AG08395 (cell line): ENCODE measurements around the gene PAM.
"Not testable (repeated sequence)": the region's sequence is repeated elsewhere in the genome, so short reads cannot be mapped to it uniquely, and the experiment has no call there.

Experiments used
- DNase-seq: peaks from one replicate; pipeline ENCODE4 v3.0.0; 2012; ENCODE audit warnings: mixed read lengths, low spot score

The PAM gene

DNA sequence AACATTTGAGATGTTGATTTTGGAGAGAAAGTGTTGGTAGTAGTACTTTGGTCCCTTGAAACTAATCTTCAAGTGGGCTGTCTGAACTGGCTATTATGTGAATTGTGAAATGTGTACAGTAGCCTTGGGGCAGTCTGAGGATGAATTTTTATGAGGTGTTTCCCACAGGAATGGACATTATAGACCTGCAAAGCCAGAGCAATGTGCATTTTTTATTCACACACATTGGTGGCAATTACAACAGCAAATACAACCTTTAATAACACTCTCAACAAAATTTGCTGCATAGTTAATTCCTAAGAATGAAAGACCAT, 147.0 kb downstream of the PAM start:
- DNase-seq, result no peak

DNA sequence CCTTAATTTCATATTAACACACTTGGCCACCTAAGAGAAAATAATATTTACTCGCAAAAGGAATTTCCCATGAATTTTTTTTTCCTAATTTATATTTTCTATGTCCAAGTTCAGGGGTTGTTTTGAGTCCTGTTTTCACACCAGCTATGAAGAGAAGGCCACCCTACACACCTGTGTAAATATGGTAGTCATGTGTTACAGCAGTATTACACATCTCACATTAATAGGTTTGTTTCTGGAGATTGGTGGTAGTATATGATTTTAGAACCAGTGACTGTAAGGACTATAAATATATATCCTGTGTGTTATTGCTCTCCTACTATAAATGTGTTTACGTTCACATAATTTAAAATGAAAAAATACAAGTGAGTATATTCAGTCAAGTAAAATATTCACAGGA, 147.5 kb downstream of the PAM start:
- no peak for DNase-seq

DNA sequence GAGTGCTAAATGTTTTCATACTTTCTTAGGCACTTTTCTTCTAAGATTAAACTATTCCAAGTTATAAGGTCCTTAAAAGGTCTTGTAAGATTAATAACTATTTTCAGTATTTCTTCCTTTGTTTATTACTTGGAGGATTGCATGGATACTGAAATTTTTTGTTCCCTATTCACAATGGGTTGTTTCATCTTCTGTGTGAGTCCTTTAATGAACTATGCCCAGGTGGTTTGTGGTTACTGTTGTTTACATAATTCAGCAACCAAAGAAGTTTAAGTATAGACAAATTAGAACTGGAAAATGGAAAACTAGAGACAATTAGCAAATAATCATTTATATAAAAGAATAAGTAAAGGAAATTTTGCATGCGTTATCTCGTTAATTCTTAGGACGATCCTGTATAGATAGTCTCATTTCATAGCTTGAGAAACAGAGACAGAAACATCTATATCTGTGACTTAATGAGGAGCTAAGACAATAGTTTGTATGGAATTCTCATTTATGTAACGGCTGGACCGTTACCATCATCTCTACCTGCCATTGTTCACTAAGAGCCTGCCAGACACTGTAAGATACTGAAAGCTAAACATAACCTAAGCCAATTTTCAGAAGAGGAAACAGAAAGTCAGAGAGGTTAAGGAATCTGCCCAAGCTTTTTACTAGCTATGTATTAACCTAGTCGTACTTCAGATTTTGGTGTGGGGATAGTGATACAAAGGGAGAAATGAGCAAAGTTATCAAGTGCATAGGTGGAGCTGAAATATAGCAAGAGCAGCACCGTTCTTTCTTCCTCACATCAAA, 148.2 kb downstream of the PAM start:
- no peak for DNase-seq

DNA sequence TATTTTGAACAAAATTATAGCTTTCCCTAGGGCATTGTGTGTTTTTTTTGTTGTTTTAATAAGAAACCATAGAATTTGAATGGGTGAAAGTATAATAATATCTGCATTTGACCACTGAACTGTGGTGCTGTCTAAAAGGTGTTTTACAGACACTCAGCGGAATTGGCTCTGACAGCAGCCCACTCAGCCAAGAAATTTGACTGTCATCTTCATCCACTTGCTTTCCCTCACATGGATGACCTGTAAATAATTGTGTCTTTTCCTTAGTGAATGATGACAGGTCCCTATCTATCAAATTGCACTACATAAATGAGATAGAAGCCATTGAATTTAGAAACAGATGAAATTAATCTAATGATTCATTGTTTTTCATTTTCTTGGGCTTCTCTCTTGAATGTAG, 150.0 kb downstream of the PAM start:
- DNase-seq, result no peak

DNA sequence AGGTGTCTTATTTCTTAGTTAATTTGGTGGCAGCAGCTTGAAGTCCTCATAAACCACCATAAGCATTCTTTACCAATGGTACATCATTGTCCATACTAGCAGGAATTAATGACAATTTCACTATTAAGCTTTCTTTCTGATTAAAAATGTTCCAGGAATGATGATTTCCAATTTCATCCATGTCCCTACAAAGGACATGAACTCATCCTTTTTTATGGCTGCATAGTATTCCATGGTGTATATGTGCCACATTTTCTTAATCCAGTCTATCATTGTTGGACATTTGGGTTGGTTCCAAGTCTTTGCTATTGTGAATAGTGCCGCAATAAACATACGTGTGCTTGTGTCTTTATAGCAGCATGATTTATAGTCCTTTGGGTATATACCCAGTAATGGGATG, 152.0 kb downstream of the PAM start:
- not testable (repeated sequence) for DNase-seq

DNA sequence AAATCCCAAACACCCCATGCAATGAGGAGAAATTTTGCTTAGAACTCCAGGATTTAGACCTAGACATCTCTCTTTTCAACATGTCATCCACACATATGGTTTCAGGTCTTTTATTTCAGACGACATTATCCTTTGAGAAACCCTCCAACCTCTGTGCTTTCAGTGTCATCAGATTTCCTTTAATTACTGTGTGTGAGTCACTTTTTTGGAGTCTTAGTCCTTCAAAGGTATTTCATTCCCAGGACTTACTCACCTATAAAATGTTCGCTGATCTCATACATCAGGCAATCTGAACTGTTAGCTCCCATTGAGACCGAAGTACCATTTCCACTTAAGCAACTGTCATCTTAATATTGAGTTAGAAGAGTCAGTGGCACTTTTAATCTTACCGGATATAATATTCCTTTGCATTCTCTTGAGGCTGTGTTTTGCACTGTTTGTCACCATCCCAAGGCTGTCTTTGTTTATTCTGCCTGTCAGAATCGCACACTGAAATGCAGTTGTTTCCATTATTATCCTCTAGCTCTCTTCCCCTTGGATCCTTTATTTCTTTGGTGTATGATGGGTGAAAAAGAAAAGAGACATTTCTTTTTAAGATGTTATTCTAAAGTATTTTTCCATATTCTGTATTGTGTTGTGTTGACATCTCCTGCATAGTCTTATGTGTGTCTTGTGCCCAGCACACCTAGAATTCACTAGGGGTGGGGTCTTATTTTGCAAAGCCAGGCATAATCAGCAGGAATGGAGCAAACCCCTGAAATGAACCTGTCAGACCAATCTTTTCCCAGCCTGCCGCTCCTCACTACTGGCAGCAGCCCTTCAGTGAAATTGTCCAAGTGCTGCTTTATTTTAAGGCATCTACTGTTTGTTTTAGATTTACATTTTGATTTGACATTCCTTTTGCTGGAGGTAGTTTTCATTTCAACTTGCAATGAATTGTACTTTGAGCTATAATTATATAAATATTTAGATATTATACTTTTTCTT, 155.4 kb downstream of the PAM start:
- DNase-seq, result no peak

DNA sequence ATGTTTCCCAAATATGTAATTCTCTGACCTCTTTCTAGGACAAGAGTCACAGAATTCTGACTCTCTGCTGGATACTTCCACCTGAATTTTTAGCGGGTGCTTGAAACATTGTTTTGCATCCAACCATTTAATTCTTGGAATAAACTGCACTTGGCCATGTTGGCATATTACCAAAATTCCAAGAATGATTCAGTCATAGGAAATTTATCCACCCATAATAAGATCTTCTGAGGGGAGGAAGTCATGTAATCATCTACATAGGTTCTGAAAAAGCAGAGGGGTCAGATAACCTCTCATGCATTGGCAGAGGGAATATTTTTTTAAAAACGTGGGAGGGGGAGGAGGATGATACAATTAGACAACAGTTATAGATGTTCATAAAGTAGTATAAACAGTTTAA, 156.9 kb downstream of the PAM start:
- DNase-seq, result peak; percentile 48

DNA sequence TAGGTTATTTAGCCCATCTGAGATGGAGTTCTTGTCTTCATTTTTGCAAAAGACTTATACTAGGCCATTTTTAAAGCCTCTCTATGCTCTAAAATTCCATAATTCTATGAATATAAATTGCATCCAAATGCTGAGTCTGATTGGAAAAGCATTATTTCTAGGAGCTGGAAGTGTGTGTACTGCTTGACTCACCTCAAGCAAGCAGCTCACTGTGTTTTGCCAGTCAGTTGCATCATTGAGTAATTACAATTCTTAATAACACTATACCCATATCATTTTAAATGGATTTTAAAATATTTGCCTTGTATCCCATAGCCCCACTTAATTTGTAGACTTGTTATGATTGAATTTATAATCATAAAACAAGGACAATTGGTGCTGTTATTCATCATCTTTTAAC, 161.0 kb downstream of the PAM start:
- DNase-seq, result no peak

DNA sequence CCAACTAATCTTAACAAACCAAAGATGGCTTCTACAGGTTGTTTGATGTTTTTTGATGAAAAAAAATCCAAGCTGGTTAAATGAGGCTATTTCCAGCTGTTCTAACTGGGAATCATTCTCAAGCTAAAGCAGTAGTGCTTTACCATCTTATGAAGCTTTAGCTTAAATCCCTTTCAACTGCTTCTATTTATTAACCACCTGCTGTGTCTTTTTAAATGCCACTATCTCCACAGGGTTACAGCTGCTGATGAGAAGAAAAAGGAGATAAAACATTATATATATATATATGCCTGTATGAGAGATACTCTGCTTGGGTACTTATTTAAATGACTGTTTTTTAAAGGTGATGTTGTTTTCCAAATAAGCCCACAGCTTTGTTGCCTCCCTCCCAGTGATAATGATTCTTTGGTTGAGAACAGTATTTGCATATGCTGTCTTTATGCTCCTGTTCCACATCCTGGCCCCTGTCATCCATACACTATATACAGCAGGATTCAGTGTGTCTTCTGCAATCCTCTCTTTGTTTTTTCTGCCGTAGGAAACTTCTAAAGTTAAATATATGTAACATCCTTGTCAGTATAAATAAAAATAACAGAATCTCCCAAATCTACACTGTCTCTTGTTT, 164.0 kb downstream of the PAM start:
- no peak for DNase-seq

DNA sequence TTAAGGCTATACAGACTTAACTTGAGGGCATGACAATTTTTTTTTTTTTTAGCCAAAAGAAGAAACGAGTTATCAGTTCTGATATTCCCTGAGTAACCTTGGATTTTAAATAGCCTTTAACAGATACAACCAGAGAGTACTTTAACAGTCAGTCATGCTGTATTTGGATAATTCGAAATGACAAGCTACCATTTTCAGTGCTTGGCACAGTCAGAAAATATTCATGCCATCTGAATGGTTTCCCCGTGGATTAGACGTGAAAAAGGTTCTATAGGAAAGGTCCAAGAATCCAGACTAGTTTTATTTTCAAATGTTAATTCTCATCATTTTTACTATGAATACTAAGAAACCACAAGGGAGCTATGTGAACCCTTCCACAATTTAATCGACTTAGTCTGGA, 165.7 kb downstream of the PAM start:
- DNase-seq, result no peak

DNA sequence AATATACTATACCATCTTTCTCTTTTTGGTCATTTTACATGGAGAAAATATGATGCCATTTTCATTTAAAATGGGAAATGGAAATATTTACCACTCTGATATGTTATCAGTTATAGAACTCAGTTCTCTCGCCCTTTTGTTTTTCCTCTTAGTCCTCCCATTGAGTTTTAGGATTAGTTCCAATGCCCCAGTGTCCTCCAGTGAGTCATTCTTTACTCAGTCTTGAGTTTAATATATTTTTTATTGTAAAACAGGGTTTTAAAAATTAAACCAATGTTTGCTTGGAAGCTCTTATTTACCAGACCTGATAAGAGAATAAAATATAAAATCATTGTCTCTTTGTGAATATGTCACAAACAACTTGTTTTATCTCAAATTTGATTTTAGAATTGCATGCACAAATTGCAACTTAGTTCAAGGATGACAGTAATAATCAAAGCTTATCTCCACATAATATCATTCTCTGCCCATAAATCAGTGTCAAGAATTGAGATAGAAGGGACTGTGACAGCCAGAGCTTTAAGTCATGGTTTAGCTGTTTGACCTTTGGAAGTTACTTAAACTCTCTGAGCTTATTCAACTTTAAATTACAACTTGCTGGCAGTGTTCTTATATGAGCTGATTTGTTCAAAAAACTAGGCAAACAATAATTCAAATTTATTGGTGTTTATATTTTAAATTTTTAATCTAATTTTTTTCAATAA, 166.4 kb downstream of the PAM start:
- DNase-seq, result no peak

DNA sequence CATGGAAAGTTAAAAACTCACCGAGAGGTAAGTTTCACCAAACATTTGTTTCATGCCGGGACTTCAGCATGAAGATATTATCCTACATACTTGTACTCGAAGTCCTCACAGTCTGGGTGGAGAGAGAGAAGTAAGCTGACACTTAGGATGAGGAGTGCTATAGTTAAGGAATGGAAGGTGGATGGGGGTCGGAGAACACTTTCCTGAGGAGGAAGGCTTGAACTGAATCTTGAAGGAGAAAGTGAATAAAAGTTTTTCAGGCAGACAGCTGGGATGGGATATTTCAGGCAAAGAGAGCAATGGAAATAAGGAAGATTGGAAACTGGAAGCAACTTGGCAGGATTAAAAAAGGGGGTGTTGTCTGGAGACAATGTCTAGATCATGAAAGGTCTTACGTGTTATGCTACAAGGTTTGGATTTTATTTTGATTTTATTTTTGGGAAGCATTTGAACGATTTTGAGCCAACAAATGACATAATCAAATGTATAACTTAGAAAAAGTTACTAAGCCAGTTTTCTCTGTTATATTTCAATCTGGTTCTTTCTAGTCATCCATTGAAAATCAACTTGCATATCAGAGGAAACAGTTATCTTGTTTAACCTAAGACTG, 167.1 kb downstream of the PAM start:
- no peak for DNase-seq

DNA sequence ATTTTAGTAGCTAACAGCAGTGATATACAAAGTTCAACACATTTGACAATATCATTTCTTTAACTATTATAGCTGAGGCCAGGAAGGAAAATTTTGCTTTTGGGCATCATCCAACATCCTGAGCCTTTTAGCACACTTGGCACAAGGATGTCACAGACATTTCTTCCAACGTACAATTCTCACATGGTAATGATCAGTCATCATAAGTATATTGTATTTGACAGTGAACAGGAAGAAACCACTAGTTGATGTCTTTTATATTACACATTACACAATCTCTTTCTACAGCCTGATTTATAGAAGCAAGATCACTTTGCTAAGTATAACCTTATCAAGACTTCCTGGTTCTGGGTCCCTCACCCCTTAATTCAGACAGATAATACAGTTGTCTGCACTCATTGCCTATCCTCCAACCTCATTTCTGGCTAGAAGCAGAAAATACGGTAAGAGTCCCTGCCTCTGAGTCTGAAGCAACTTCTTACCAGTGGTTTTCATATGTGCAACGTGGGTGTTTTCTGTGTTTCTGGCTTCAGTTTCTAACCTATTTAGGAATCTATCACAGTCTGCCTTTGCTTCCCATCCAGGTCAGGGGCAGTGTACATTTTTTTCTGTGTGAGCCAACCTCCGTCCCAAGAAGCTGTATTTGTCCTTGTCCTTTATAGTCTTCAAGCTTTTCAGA, 167.8 kb downstream of the PAM start:
- DNase-seq, result no peak

DNA sequence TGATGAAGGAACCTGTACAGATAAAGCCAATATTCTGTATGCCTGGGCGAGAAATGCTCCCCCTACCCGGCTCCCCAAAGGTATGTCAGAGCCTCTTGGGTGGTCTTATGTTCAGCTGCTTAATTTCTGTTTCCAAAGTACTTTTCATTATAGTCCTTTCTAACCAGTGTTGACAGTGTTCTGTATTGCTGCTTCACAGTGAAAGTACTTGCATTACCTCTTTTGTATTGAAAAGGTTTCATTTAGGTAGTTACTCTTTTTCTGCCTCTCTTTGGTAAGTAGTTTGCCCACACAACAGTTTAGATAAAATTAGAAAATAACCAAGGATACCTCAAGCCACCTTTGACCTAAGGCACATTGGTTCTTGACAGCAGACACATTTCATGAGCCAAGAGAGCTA, 169.9 kb downstream of the PAM start:
- no peak for DNase-seq

DNA sequence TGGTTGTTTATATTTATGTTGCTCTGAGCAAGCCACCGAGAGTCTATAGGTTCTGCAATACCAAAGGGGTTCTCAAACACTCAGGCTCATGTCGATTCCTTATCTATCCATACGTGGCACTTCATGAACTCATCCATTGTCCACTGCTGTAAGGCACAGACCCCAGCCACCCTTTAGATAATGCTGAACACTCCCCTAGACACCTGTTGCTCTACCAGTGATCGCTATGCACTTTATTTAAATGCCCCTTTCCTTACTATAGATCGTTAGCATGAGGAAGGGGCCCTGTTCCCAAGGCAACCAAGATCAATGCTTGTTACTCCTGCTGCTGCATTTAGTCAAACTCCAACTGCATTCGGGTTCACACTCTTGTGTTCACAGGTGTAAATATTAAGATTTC, 171.9 kb downstream of the PAM start:
- no peak for DNase-seq

DNA sequence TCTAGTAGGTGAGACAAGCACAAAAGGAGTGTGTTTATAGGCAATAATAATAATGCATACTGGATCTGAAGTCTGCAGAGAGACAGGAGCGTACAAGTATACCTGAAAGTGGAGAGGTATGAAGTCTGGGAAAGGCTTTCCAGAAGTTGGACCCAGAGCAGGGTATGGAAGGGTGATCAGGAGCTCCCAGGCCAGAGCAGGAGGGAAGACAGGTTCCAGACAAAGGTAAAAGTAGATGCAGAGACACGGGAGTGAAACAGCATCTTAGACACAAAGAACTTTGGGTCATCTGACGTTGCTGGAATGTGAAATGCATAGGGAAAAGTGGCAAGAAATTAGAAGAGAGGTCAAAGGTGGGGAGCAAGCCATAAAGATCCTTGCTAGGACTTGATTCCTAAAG, 175.1 kb downstream of the PAM start:
- no peak for DNase-seq

DNA sequence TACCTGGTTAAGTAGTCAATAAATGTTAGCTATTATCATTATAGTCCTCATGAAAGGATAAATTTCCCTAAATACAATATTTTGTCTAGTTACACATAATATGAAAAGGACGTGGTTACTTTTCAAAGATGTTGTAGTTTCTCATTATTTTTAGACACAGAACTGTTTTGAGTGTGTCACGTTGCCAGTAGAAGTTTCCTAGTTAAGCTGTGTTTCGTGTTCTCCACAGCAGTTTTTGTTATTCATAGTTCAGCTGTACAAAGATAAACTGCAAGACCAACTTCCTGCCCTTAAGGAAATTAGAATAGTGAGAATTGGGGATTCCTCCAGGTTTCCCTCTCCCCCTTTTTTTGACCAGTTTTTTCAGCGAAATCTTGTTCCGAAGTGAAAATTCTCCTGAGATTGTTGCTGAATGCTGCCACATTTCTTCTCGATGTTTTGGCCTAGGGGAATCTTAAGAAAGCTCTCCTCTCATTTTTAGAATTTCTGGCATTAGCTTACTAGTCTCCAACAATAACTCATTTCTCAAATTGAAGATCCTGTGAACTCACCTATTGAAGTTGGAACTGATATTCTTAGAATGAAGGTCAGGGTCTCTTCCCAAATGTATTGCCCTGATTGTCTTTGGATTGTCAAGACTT, 176.1 kb downstream of the PAM start:
- DNase-seq, result no peak

DNA sequence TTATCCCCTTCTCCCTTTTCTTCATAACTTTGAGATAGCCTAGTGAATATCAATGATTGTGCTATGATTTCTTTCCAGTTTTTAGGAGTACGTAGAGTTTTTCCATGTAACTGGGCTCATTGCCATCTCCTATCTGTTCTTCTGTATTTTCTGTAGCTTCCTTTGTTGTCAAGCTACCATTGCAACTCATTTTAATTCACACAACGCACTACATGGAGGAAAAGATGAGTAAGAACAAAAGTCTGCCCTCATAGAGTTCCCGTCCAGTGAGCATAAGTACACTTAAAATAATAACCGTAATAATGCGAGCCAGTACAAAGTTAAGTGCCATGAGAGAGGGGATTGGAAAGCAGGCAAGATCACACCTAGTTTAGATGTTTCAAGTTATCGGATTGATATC, 177.7 kb downstream of the PAM start:
- DNase-seq, result no peak

DNA sequence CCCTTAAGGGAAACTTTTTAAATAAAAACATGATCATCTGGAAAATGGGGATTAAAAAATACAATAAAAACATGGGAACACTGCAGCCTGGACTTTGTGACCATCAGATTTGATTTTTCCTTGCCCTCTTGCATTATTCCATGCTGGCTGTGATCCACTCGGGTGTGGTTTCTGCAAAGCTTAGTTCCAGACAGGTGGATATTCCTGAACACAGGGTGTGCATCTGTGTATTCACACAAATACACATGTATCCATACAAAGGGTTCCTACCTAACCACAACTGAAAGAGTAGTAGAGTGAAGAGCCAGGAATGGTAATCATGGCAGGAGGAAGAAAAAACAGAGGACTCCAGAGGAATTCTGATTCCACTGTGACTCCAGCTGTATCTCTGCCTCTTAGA, 178.2 kb downstream of the PAM start:
- DNase-seq, result no peak

DNA sequence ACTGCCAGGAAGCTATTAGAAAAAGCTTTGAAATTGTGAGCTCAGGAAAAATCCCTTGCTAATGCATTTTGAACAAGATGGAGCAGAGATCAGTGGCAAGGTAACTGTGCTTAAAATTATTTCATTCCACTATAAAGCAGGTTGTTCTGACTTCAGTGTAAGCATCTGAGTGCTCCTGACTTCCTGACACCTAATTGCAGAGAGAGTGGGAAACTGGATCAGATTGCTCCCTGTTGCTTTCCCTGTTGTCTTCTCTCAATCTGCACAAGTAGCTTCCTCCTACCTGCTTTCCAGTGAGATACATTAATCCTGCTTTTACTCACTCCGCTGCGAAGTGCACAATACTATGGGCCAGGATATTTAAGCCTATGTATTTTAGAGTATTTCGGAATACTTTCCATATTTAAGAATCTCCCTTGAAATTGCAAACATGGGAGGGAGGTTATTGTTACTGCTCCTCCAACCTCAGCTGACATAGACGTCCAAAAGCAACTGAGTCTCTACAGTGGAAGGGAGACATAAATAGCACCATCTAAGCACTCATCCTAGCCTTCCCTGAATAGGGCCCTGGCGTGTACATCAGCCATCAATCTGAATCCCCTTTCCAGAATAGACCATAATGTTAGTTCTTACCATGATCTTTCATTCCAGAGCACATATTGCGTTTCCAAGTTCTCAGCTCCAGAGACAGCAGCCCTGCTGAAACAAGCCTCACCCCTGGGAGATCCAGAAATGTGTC, 178.8 kb downstream of the PAM start:
- no peak for DNase-seq
